Fibroblast of villous mesenchyme (primary cell): ENCODE measurements around the gene ZNF224. TPM values are rescaled to one million over a fixed set of nuclear protein-coding genes. Genes with fewer than 3 reads are reported as not detected.

Experiments
- DNase-seq: peaks from one replicate; pipeline ENCODE4 v3.0.0-alpha.2; 2010; ENCODE audit warnings: low read depth
- H3K4me3 ChIP-seq: 2 replicates; pipeline ENCODE4 v1.5.1; 2011; ENCODE audit warnings: low read depth, mild to moderate bottlenecking, low read length
- CTCF ChIP-seq: IDR thresholded peaks from 2 replicates; pipeline ENCODE4 v1.5.1; 2012; ENCODE audit warnings: low read depth, mild to moderate bottlenecking, low read length; ENCODE audit not compliant: insufficient read depth
- small RNA-seq: library from RNA; depleted of rRNA; stranded (forward); fragments of <200 nt; gene quantifications from one replicate; pipeline ENCODE3, GENCODE V24; 2012
- total RNA-seq: library from RNA; depleted of rRNA; stranded (reverse); fragments of >200 nt; gene quantifications from 2 replicates; pipeline ENCODE4 v1.2.3, GENCODE V29; 2012

The ZNF224 gene
- total RNA-seq, 1 donor: 28.9 TPM

GRCh38 chr19:44131955-44132354 lies 37.8 kb downstream of the ZNF224 start:
- DNase-seq: no peak
- no peak for TF ChIP-seq CTCF
- no peak overlapping the region for H3K4me3 ChIP-seq

GRCh38 chr19:44141191-44142058 lies 47.3 kb downstream of the ZNF224 start, which contains the start of gene ZNF234:
Gene ZNF234, plus strand, starts transcription at chr19:44141554. Its CDS starts 3,079 bp downstream, at chr19:44144633.
- H3K4me3 ChIP-seq: peak within 1 kb of the TSS; percentile 95
- peak; percentile 81 for DNase-seq
- TF ChIP-seq CTCF: no peak

- H3K4me3 ChIP-seq: peak overlapping the region; percentile 95
- TF ChIP-seq CTCF: no peak
- peak; percentile 39 for DNase-seq
Measured at GRCh38 chr19:44142059-44142433, 47.9 kb downstream of the ZNF224 start.

- no peak for TF ChIP-seq CTCF
- no peak overlapping the region for H3K4me3 ChIP-seq
- DNase-seq: no peak
Measured at GRCh38 chr19:44149776-44150175, 55.6 kb downstream of the ZNF224 start.

- DNase-seq: no peak
- no peak overlapping the region for H3K4me3 ChIP-seq
- TF ChIP-seq CTCF: no peak
Measured at GRCh38 chr19:44151491-44151890, 57.3 kb downstream of the ZNF224 start.

- DNase-seq: no peak
- H3K4me3 ChIP-seq: no peak overlapping the region
- no peak for TF ChIP-seq CTCF
Measured at GRCh38 chr19:44156475-44156874, 62.3 kb downstream of the ZNF224 start.

Small RNA genes within 50 kb of the gene (small RNA-seq; reads per million reads assigned to genes)
- gene RNU6-902P: not detected

Other genes with a start within 250 kb of the ZNF224 start
- gene ZNF404, start 210.4 kb upstream of the ZNF224 start, total RNA-seq: 0.97 and 3.0 TPM in 2 replicates
- 18.4 and 25.5 TPM in 2 replicates for gene ZNF45, start 159.1 kb upstream of the ZNF224 start, total RNA-seq
- gene ZNF221, start 143.1 kb upstream of the ZNF224 start, total RNA-seq: 7.4 and 10.4 TPM in 2 replicates
- 5.8 and 10.8 TPM in 2 replicates for gene ZNF155, start 110.2 kb upstream of the ZNF224 start, total RNA-seq
- gene ZNF230, start 91.4 kb upstream of the ZNF224 start, total RNA-seq: 2.6 and 3.9 TPM in 2 replicates
- 6.1 and 6.9 TPM in 2 replicates for gene ZNF222, start 69.0 kb upstream of the ZNF224 start, total RNA-seq
- 4.5 and 5.6 TPM in 2 replicates for gene ZNF223, start 42.3 kb upstream of the ZNF224 start, total RNA-seq
- 3.2 and 3.9 TPM in 2 replicates for gene ZNF284, start 22.2 kb upstream of the ZNF224 start, total RNA-seq
- gene ZNF225, start 19.0 kb downstream of the ZNF224 start, total RNA-seq: 4.5 and 7.3 TPM in 2 replicates
- 8.4 and 12.5 TPM in 2 replicates for gene ZNF234, start 47.2 kb downstream of the ZNF224 start, total RNA-seq
- 15.5 and 21.2 TPM in 2 replicates for gene ZNF226, start 70.7 kb downstream of the ZNF224 start, total RNA-seq
- gene ZNF227, start 118.2 kb downstream of the ZNF224 start, total RNA-seq: 15.8 and 18.6 TPM in 2 replicates
- 0.32 and 2.2 TPM in 2 replicates for gene ZNF233, start 165.5 kb downstream of the ZNF224 start, total RNA-seq
- 4.8 and 8.2 TPM in 2 replicates for gene ZNF235, start 210.7 kb downstream of the ZNF224 start, total RNA-seq